ENCODE data around the gene HTR6.

The HTR6 gene

GRCh38 chr1:19662313-19662712 is 2.4 kb upstream of the HTR6 start:
- no peak for TF ChIP-seq CTCF (IDR thresholded peaks at IDR 0.05; ENCODE audit: insufficient read depth, low read depth, low read length, missing control alignments)
- no peak for DNase-seq (ENCODE audit: low read depth)
- no peak overlapping the region for H3K4me3 ChIP-seq (ENCODE audit: low read depth, low read length)

DNA sequence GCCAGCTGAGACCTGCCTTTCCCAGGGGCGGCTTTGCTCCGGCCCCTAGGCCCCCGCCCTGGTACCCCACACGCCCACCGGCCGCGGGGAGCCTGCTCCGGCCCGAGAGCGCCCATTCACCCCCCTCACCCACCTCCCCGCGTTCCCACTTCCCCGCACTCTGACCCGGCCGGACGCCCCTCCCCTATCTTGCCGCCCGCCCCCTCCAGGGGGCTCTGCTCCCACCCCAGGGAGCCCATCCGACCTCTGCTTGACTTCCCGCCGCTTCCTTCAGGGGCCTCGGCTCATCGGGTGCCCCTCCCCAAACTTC is 466 bp downstream of the HTR6 start:
- no peak for DNase-seq (ENCODE audit: low read depth)
- TF ChIP-seq CTCF (IDR thresholded peaks at IDR 0.05; ENCODE audit: insufficient read depth, low read depth, low read length, missing control alignments): no peak
- H3K4me3 ChIP-seq (ENCODE audit: low read depth, low read length): peak overlapping the region; percentile 38

- no peak for TF ChIP-seq CTCF (IDR thresholded peaks at IDR 0.05; ENCODE audit: insufficient read depth, low read depth, low read length, missing control alignments)
- DNase-seq (ENCODE audit: low read depth): no peak
- peak overlapping the region; percentile 38; the same call in 1 of the 2 replicates for H3K4me3 ChIP-seq (ENCODE audit: low read depth, low read length)
Observed at GRCh38 chr1:19665496-19666465, 1.1 kb downstream of the HTR6 start.

DNA sequence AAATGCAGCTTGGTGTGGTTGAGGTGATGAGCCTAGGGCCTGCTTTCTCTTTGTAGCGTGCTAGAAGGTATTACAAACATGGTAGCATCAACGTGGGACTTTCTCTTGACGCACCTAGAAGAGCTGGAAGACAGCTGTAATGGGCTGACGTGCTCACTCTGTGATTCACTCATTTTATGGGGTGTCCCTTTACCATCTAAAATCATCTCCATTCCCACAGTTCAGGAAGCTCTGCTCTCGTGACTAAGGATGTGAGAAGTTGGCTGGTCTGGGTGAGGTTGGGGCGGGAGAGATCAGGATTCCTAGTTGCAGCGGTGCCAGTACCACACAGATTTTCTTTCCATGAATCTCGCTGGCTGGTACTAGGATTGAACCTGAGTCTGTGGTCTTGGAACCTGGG is 4.2 kb downstream of the HTR6 start:
- no peak for TF ChIP-seq CTCF (IDR thresholded peaks at IDR 0.05; ENCODE audit: insufficient read depth, low read depth, low read length, missing control alignments)
- H3K4me3 ChIP-seq (ENCODE audit: low read depth, low read length): no peak overlapping the region
- DNase-seq (ENCODE audit: low read depth): peak; percentile 28

DNA sequence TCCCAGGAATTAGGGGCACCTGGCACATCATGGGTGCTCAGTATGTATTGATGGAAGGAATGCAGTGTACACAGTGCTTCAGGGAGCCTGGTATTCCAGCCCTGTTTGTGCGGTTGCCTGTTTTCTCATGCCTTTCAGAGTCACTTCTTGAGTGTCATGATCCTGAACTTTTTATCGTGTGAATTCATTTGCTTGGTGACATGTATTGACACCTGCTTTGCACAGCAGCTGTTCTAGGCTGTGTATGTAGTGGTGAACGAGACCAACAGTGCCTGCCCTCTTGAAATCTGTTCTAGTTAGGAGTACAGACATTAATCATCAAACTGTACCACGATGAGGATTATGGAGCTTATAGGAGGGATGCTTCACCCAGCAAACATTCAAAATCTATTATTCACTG is 6.1 kb downstream of the HTR6 start:
- TF ChIP-seq CTCF (IDR thresholded peaks at IDR 0.05; ENCODE audit: insufficient read depth, low read depth, low read length, missing control alignments): no peak
- peak; percentile 37 for DNase-seq (ENCODE audit: low read depth)
- no peak overlapping the region for H3K4me3 ChIP-seq (ENCODE audit: low read depth, low read length)

DNA sequence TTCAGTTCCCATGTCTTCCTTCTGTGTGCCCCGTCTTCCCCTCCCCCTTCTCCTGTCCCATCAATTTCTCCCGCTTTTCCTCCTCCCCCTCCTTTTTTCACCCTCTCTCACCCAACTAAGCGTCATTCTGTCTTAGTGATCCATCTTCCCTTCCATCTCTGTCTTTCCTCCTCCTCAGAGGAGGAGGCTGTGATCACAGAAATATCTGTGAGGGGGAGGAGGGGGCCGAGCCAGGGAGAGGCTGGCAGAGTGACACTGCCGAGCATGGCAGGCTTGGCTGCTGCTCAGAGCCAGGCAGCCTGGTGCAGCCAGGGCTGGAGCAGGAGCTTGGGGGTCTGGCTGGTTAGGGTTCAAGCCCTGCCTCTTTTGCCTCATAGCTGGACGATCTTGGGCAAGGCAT is 7.6 kb downstream of the HTR6 start:
- no peak for TF ChIP-seq CTCF (IDR thresholded peaks at IDR 0.05; ENCODE audit: insufficient read depth, low read depth, low read length, missing control alignments)
- no peak for DNase-seq (ENCODE audit: low read depth)
- H3K4me3 ChIP-seq (ENCODE audit: low read depth, low read length): no peak overlapping the region

- no peak overlapping the region for H3K4me3 ChIP-seq (ENCODE audit: low read depth, low read length)
- no peak for DNase-seq (ENCODE audit: low read depth)
- no peak for TF ChIP-seq CTCF (IDR thresholded peaks at IDR 0.05; ENCODE audit: insufficient read depth, low read depth, low read length, missing control alignments)
Observed at GRCh38 chr1:19675797-19676196, 11.1 kb downstream of the HTR6 start.

Measured in GM12865 (cell line).